GM12865 (cell line): ENCODE data around the gene FAM169A.

Source experiments
- DNase-seq: peaks from one replicate; pipeline ENCODE4 v3.0.0; 2010; ENCODE audit warnings: low read depth
- H3K4me3 ChIP-seq: 2 replicates; pipeline ENCODE4 v1.5.1; 2011; ENCODE audit warnings: mild to moderate bottlenecking, low read depth, low read length, control low read depth
- CTCF ChIP-seq: IDR thresholded peaks from 2 replicates; pipeline ENCODE4 v1.5.1; 2011; ENCODE audit warnings: low read length, control low read depth, low read depth, inconsistent platforms; ENCODE audit not compliant: insufficient read depth; ENCODE audit errors: missing control alignments

The FAM169A gene

GRCh38 chr5:74848553-74849025 lies 17.6 kb downstream of the FAM169A start:
- no peak overlapping the region for H3K4me3 ChIP-seq
- no peak for DNase-seq
- TF ChIP-seq CTCF, result no peak

- peak; percentile 5 for DNase-seq
- TF ChIP-seq CTCF, result no peak
- H3K4me3 ChIP-seq, result no peak overlapping the region
These were observed 27.0 kb downstream of the FAM169A start for GRCh38 chr5:74839229-74839628.

- no peak overlapping the region for H3K4me3 ChIP-seq
- DNase-seq, result no peak
- TF ChIP-seq CTCF, result no peak
These were observed 27.9 kb downstream of the FAM169A start for GRCh38 chr5:74838262-74838661.

GRCh38 chr5:74837115-74837514 lies 29.1 kb downstream of the FAM169A start:
- no peak for DNase-seq
- H3K4me3 ChIP-seq, result no peak overlapping the region
- no peak for TF ChIP-seq CTCF

GRCh38 chr5:74833537-74834266 lies 32.5 kb downstream of the FAM169A start:
- no peak overlapping the region for H3K4me3 ChIP-seq
- no peak for DNase-seq
- no peak for TF ChIP-seq CTCF

GRCh38 chr5:74829413-74829812 lies 36.8 kb downstream of the FAM169A start:
- H3K4me3 ChIP-seq, result no peak overlapping the region
- TF ChIP-seq CTCF, result no peak
- DNase-seq, result no peak

- no peak for DNase-seq
- H3K4me3 ChIP-seq, result no peak overlapping the region
- TF ChIP-seq CTCF, result no peak
These were observed 43.9 kb downstream of the FAM169A start for GRCh38 chr5:74822288-74822687.
